CD14-positive monocyte (primary cell): ENCODE data around the gene PARVB. TPM values are rescaled to one million over a fixed set of nuclear protein-coding genes. Genes with fewer than 3 reads are reported as not detected.

Experiments used
- DNase-seq, 3 donors: peaks; one replicate each; pipeline ENCODE4 v3.0.0-alpha.2; 2011 to 2022
- H2AFZ ChIP-seq: 2 replicates; pipeline ENCODE4 v1.6.0; 2012; ENCODE audit warnings: mild to moderate bottlenecking, low read depth, low read length, inconsistent platforms; ENCODE audit not compliant: insufficient read depth, poor library complexity, severe bottlenecking
- H3K27ac ChIP-seq, 2 donors: 1 replicate in 1 of 2; 2 replicates in 1 of 2; pipeline ENCODE4 v1.5.1; 2012 to 2013; ENCODE audit warnings: low read length in 2 of 2, control low read depth in 1 of 2, inconsistent platforms in 1 of 2, low read depth in 1 of 2, mild to moderate bottlenecking in 1 of 2
- H3K27me3 ChIP-seq, 2 donors: one replicate each; pipeline versions ENCODE4 v1.6.0 to v1.6.1; 2011 to 2013; ENCODE audit warnings: low read length in 2 of 2; ENCODE audit not compliant: control insufficient read depth in 2 of 2, insufficient read depth in 2 of 2
- H3K36me3 ChIP-seq, 2 donors: replicated peaks in 1 of 2; 1 replicate in 1 of 2; 2 replicates in 1 of 2; pipeline versions ENCODE4 v1.5.1 to v1.6.1; 2012 to 2013; ENCODE audit warnings: low read length in 2 of 2, control low read depth in 1 of 2, inconsistent platforms in 1 of 2, mild to moderate bottlenecking in 1 of 2; ENCODE audit not compliant: insufficient read depth in 2 of 2, control insufficient read depth in 1 of 2
- H3K4me1 ChIP-seq, 2 donors: 1 replicate in 1 of 2; 2 replicates in 1 of 2; pipeline versions ENCODE4 v1.5.1 to v1.6.1; 2012 to 2013; ENCODE audit warnings: low read length in 2 of 2, control low read depth in 1 of 2, inconsistent platforms in 1 of 2, mild to moderate bottlenecking in 1 of 2, moderate library complexity in 1 of 2; ENCODE audit not compliant: insufficient read depth in 2 of 2, control insufficient read depth in 1 of 2
- H3K4me2 ChIP-seq: replicated peaks from 2 replicates; pipeline ENCODE3; 2012; ENCODE audit warnings: low read length, moderate library complexity, mild to moderate bottlenecking; ENCODE audit not compliant: poor library complexity, severe bottlenecking; ENCODE audit errors: extremely low read depth
- H3K4me3 ChIP-seq, 3 experiments: fragments of 200-600 bp in 1 of 3; sonication (generic) in 1 of 3; replicated peaks in 1 of 3; 1 replicate in 2 of 3; 2 replicates in 1 of 3; pipeline ENCODE4 v1.5.1; 2011 to 2013; ENCODE audit warnings: low read length in 3 of 3, mild to moderate bottlenecking in 3 of 3, control low read depth in 2 of 3, low read depth in 2 of 3, inconsistent platforms in 1 of 3, moderate library complexity in 1 of 3
- H3K79me2 ChIP-seq: 2 replicates; pipeline ENCODE4 v1.6.0; 2012; ENCODE audit warnings: mild to moderate bottlenecking, control low read depth, inconsistent platforms, low read length, moderate library complexity; ENCODE audit not compliant: insufficient read depth
- H3K9ac ChIP-seq: 2 replicates; pipeline ENCODE4 v1.6.0; 2017; ENCODE audit warnings: low read length, mild to moderate bottlenecking; ENCODE audit not compliant: insufficient read depth, poor library complexity, severe bottlenecking
- H3K9me3 ChIP-seq, 2 donors: replicated peaks in 1 of 2; 1 replicate in 1 of 2; 2 replicates in 1 of 2; pipeline versions ENCODE4 v1.5.1 to v1.6.1; 2012 to 2013; ENCODE audit warnings: low read length in 2 of 2, control low read depth in 1 of 2; ENCODE audit not compliant: control insufficient read depth in 1 of 2, insufficient read depth in 1 of 2
- H4K20me1 ChIP-seq: 2 replicates; pipeline ENCODE4 v1.6.0; 2012; ENCODE audit warnings: mild to moderate bottlenecking, low read length, control low read depth, moderate library complexity; ENCODE audit not compliant: insufficient read depth
- H3K27ac Mint-ChIP-seq, 7 donors: one replicate each; pipeline ENCODE4 v1.8.0; 2020; ENCODE audit warnings: mild to moderate bottlenecking in 7 of 7, mixed read lengths in 7 of 7, moderate library complexity in 6 of 7, inconsistent platforms in 2 of 7
- H3K27me3 Mint-ChIP-seq, 3 donors: one replicate each; pipeline ENCODE4 v1.8.0; 2021 to 2022; ENCODE audit warnings: low read depth in 3 of 3, mild to moderate bottlenecking in 3 of 3, mixed read lengths in 3 of 3, moderate library complexity in 3 of 3, inconsistent platforms in 1 of 3
- H3K36me3 Mint-ChIP-seq, 2 donors: one replicate each; pipeline ENCODE4 v1.8.0; 2020; ENCODE audit warnings: mixed read lengths in 2 of 2, inconsistent platforms in 1 of 2, mild to moderate bottlenecking in 1 of 2
- H3K4me1 Mint-ChIP-seq: one replicate; pipeline ENCODE4 v1.8.0; 2020; ENCODE audit warnings: mild to moderate bottlenecking, mixed read lengths
- H3K4me3 Mint-ChIP-seq, 2 donors: one replicate each; pipeline ENCODE4 v1.8.0; 2020; ENCODE audit warnings: mild to moderate bottlenecking in 2 of 2, mixed read lengths in 2 of 2, moderate library complexity in 1 of 2
- H3K9me3 Mint-ChIP-seq, 7 donors: one replicate each; pipeline ENCODE4 v1.8.0; 2020 to 2022; ENCODE audit warnings: mixed read lengths in 7 of 7, mild to moderate bottlenecking in 6 of 7, moderate library complexity in 6 of 7, inconsistent platforms in 2 of 7
- CTCF ChIP-seq: fragments of 200-600 bp; IDR thresholded peaks from one replicate; pipeline ENCODE4 v1.8.0; 2022; ENCODE audit warnings: antibody characterized with exemption, mild to moderate bottlenecking
- WGBS: methylation state at CpG from one replicate; pipeline ENCODE4 v1.1.5; 2013; ENCODE audit warnings: missing lambda C conversion rate; ENCODE audit not compliant: insufficient coverage; 5-methylcytosine and 5-hydroxymethylcytosine counted together
- intact Hi-C, 2 donors: fragments of 100-400 bp; cut with micrococcal nuclease; formaldehyde crosslinking; loops; one replicate each; pipeline versions ENCODE4 v1.15.0 to v1.15.1; 2023
- polyA plus RNA-seq, 3 donors: library from polyadenylated mRNA; depleted of rRNA in 1 of 3; unstranded in 2 of 3; stranded (reverse) in 1 of 3; fragments of 300-500 nt in 2 of 3; fragments of >200 nt in 1 of 3; fragmentation: Illumina TruSeq in 2 of 3; gene quantifications; 1 replicate in 2 of 3; 2 replicates in 1 of 3; pipeline ENCODE4 v1.2.3, GENCODE V29; 2012 to 2021

Gene PARVB
- polyA plus RNA-seq, 3 donors: 13.4 to 38.5 (median 17.9) TPM

GRCh38 chr22:44194569-44194968, 170.5 kb downstream of the PARVB start:
- WGBS: 94% methylated on average over 2 of the region's 2 CpGs
- H3K27me3 Mint-ChIP-seq: peaks cover 0 to 2% (median 0%) of the 10 kb centered on the region in 3 donors
- peak overlapping the region in 1 of 7 donors; percentile 44 for H3K27ac Mint-ChIP-seq
- peaks cover 88% of the 10 kb centered on the region for H4K20me1 ChIP-seq
- peaks cover 71 to 93% of the 10 kb centered on the region in 2 donors for H3K36me3 ChIP-seq
- no peak overlapping the region for H3K4me3 Mint-ChIP-seq
- H3K4me1 ChIP-seq: peaks cover 21 to 34% of the 10 kb centered on the region in 2 donors
- intact Hi-C loops: no loop called here
- no peaks in the 10 kb centered on the region for H3K27me3 ChIP-seq
- H2AFZ ChIP-seq: no peak overlapping the region
- H3K27ac ChIP-seq: peak overlapping the region in 1 of 2 donors; percentile 18
- H3K9ac ChIP-seq: no peak overlapping the region
- no peak overlapping the region for H3K4me2 ChIP-seq
- peaks cover 65 to 93% of the 10 kb centered on the region in 2 donors for H3K36me3 Mint-ChIP-seq
- TF ChIP-seq CTCF: no peak
- peaks cover 0 to 2% (median 0%) of the 10 kb centered on the region in 7 donors for H3K9me3 Mint-ChIP-seq
- H3K4me3 ChIP-seq: no peak overlapping the region
- H3K9me3 ChIP-seq: no peaks in the 10 kb centered on the region
- H3K79me2 ChIP-seq: peaks cover 16% of the 10 kb centered on the region
- H3K4me1 Mint-ChIP-seq: peaks cover 37% of the 10 kb centered on the region
- DNase-seq: no peak

- no peaks in the 10 kb centered on the region for H3K27me3 ChIP-seq
- Mint-ChIP-seq H3K27me3 (peaks cover 0 to 2% (median 0%) of the 10 kb centered on the region in 3 donors), H3K4me1 (peaks cover 30% of the 10 kb centered on the region), H3K36me3 (peaks cover 70 to 93% of the 10 kb centered on the region in 2 donors), H3K27ac (peak overlapping the region in 4 of 7 donors; percentile 35 to 70 (median 46)), H3K4me3 (no peak overlapping the region), H3K9me3 (peaks cover 0 to 2% (median 0%) of the 10 kb centered on the region in 7 donors)
- no peak for DNase-seq
- H3K9ac ChIP-seq: no peak overlapping the region
- no peak overlapping the region for H2AFZ ChIP-seq
- H3K9me3 ChIP-seq: no peaks in the 10 kb centered on the region
- H3K36me3 ChIP-seq: peaks cover 75 to 93% of the 10 kb centered on the region in 2 donors
- H3K4me3 ChIP-seq: no peak overlapping the region
- no peak for TF ChIP-seq CTCF
- H3K27ac ChIP-seq: peak overlapping the region in 1 of 2 donors; percentile 18
- H4K20me1 ChIP-seq: peaks cover 95% of the 10 kb centered on the region
- H3K79me2 ChIP-seq: peaks cover 19% of the 10 kb centered on the region
- H3K4me2 ChIP-seq: no peak overlapping the region
- H3K4me1 ChIP-seq: peaks cover 18 to 28% of the 10 kb centered on the region in 2 donors
- intact Hi-C loops: no loop called here
- 95% methylated on average over 2 of the region's 5 CpGs for WGBS
Observed at GRCh38 chr22:44195189-44195871, 171.2 kb downstream of the PARVB start.
